Activated CD4-positive, alpha-beta T cell treated with anti-CD3 and anti-CD28 coated beads, Interleukin-2, amount 10 ng/mL, durations not matched to agents 7 days and 5 days (primary cell): ENCODE data around the gene STX11. TPM values are rescaled to one million over a fixed set of nuclear protein-coding genes. Genes with fewer than 3 reads are reported as not detected.
"Not testable (repeated sequence)": the region's sequence is repeated elsewhere in the genome, so short reads cannot be mapped to it uniquely, and the experiment has no call there.

Source experiments
- CTCF ChIA-PET: fragments of 350-600 bp; sonication (Branson Sonifier 250); formaldehyde crosslinking; loops from one replicate; lab custom pipeline; 2021; ENCODE audit warnings: antibody characterized with exemption; lab: Charles Lee
- POLR2A ChIA-PET: fragments of 350-600 bp; sonication (Branson Sonifier 250); formaldehyde crosslinking; loops from one replicate; lab custom pipeline; 2021; ENCODE audit warnings: antibody characterized with exemption; lab: Charles Lee
- DNase-seq: peaks from one replicate; pipeline ENCODE4 v3.0.0-alpha.2; 2020
- H3K27ac Mint-ChIP-seq: one replicate; pipeline ENCODE4 v1.8.0; 2021; ENCODE audit warnings: mild to moderate bottlenecking, moderate library complexity, mixed read lengths
- H3K27me3 Mint-ChIP-seq: one replicate; pipeline ENCODE4 v1.8.0; 2021; ENCODE audit warnings: mixed read lengths
- H3K36me3 Mint-ChIP-seq: one replicate; pipeline ENCODE4 v1.8.0; 2021; ENCODE audit warnings: low read depth, mixed read lengths
- H3K4me1 Mint-ChIP-seq: one replicate; pipeline ENCODE4 v1.8.0; 2021; ENCODE audit warnings: mixed read lengths
- H3K4me3 Mint-ChIP-seq: one replicate; pipeline ENCODE4 v1.8.0; 2021; ENCODE audit warnings: mild to moderate bottlenecking, moderate library complexity, mixed read lengths
- H3K9me3 Mint-ChIP-seq: one replicate; pipeline ENCODE4 v1.8.0; 2021; ENCODE audit warnings: mixed read lengths
- total RNA-seq, 2 experiments: library from RNA; stranded (reverse); gene quantifications; one replicate each; pipeline ENCODE4 v1.2.3, GENCODE V29; 2021

STX11 gene
- total RNA-seq, 2 experiments from 2014 or later, result 13.7 to 14.5 TPM

DNA sequence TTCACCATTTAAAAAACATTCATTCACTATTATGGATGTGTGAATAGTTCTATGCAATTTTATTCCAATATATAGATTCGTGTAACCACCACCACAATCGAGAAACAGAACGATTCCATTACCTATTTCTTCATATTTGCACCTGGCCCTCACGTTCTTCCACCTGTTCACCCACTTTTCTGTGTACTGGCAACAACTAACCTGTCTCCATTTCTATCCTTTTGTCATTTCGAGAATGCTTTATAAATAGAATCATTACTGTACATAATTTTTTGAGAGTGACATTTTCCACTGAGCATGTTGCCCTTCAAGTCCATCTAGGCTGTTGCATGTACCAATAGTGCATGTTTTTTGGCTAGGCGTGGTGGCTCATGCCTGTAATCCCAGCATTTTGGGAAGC, 23.2 kb upstream of the STX11 start:
- Mint-ChIP-seq H3K36me3 (no peaks in the 10 kb centered on the region), H3K27me3 (no peaks in the 10 kb centered on the region), H3K4me3 (no peak overlapping the region), H3K4me1 (peaks cover 14% of the 10 kb centered on the region), H3K27ac (no peak overlapping the region), H3K9me3 (no peaks in the 10 kb centered on the region)
- ChIA-PET POLR2A (no interaction called here), CTCF (interaction anchor here (0.8 to 1.9 kb wide), 3 partner anchors 11 to 539 kb away, joined by 3 to 5 read pairs (median 3); no protein-coding TSS in a partner anchor)
- no peak for DNase-seq

- POLR2A ChIA-PET, result no interaction called here
These were observed 20.8 kb upstream of the STX11 start for GRCh38 chr6:144129469-144129868.

GRCh38 chr6:144131248-144131709, 19.0 kb upstream of the STX11 start:
- Mint-ChIP-seq H3K4me1 (peaks cover 14% of the 10 kb centered on the region), H3K27me3 (no peaks in the 10 kb centered on the region), H3K27ac (no peak overlapping the region), H3K4me3 (no peak overlapping the region), H3K9me3 (no peaks in the 10 kb centered on the region), H3K36me3 (no peaks in the 10 kb centered on the region)
- DNase-seq, result no peak
- ChIA-PET POLR2A (no interaction called here), CTCF (no interaction called here)

More at GRCh38 chr6:144129469-144129868, 20.8 kb upstream of the STX11 start:
- Mint-ChIP-seq H3K4me1 (peaks cover 14% of the 10 kb centered on the region), H3K36me3 (no peaks in the 10 kb centered on the region), H3K27me3 (no peaks in the 10 kb centered on the region), H3K4me3 (no peak overlapping the region), H3K27ac (no peak overlapping the region), H3K9me3 (no peaks in the 10 kb centered on the region)
- CTCF ChIA-PET, result interaction anchor here (0.5 kb wide), 1 partner anchor 607 kb away, joined by 4 read pairs; no protein-coding TSS in a partner anchor
- DNase-seq, result no peak

- H3K4me3 Mint-ChIP-seq, POLR2A ChIA-PET, DNase-seq, H3K9me3 Mint-ChIP-seq, H3K27ac Mint-ChIP-seq, H3K36me3 Mint-ChIP-seq, H3K27me3 Mint-ChIP-seq: not testable (repeated sequence)
- peaks cover 14% of the 10 kb centered on the region for H3K4me1 Mint-ChIP-seq
- CTCF ChIA-PET, result interaction anchor here (0.6 kb wide), 1 partner anchor 247 kb away, joined by 3 read pairs; no protein-coding TSS in a partner anchor
These were observed 18.1 kb upstream of the STX11 start for GRCh38 chr6:144132167-144132690.

DNA sequence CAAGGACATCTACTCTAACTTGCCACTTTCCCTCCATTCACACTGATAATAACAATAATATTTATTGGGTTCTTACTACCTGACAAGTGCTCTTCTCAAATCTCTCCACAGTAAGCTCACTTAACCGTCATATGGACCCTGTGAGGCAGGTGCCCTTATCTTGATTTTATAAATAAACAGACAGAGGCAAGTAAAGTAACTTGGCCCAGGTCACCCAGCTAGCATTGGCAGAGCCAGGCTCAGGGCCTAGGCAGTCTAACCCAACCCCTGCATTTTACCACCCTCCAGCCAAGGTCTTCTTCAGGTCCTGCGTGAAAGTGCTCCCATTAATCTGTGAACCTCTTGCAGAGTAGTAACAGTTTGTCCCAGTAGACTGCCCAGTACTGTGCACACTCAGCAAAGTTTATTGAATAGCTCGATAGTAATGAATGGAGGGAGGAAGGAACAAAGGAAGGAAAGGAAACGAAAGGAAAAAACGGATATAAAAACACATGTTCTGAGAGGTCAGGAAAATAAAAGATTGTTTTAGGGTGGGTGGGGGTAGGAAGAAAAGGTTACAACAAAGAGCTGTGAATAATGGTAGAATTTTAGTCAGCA, 17.0 kb upstream of the STX11 start:
- Mint-ChIP-seq H3K4me3 (no peak overlapping the region), H3K27me3 (peaks cover 2% of the 10 kb centered on the region), H3K36me3 (no peaks in the 10 kb centered on the region), H3K27ac (no peak overlapping the region), H3K4me1 (peaks cover 14% of the 10 kb centered on the region), H3K9me3 (no peaks in the 10 kb centered on the region)
- DNase-seq, result no peak
- POLR2A ChIA-PET, result no interaction called here
- CTCF ChIA-PET, result no interaction called here

- no peaks in the 10 kb centered on the region for H3K36me3 Mint-ChIP-seq
- H3K4me1 Mint-ChIP-seq, result peaks cover 14% of the 10 kb centered on the region
- H3K4me3 Mint-ChIP-seq, result no peak overlapping the region
- CTCF ChIA-PET, result no interaction called here
- POLR2A ChIA-PET, result no interaction called here
- H3K27ac Mint-ChIP-seq, result no peak overlapping the region
- no peak for DNase-seq
- no peaks in the 10 kb centered on the region for H3K9me3 Mint-ChIP-seq
- peaks cover 2% of the 10 kb centered on the region for H3K27me3 Mint-ChIP-seq
These were observed 16.1 kb upstream of the STX11 start for GRCh38 chr6:144134176-144134575.

GRCh38 chr6:144134737-144135136, 15.6 kb upstream of the STX11 start:
- DNase-seq, result no peak
- Mint-ChIP-seq H3K4me3 (no peak overlapping the region), H3K27me3 (peaks cover 2% of the 10 kb centered on the region), H3K4me1 (peaks cover 14% of the 10 kb centered on the region), H3K9me3 (no peaks in the 10 kb centered on the region), H3K27ac (no peak overlapping the region), H3K36me3 (no peaks in the 10 kb centered on the region)
- POLR2A ChIA-PET, result no interaction called here
- CTCF ChIA-PET, result no interaction called here

- Mint-ChIP-seq H3K36me3 (no peaks in the 10 kb centered on the region), H3K4me3 (no peak overlapping the region), H3K27me3 (peaks cover 2% of the 10 kb centered on the region), H3K4me1 (no peaks in the 10 kb centered on the region), H3K9me3 (no peaks in the 10 kb centered on the region), H3K27ac (no peak overlapping the region)
- POLR2A ChIA-PET, result no interaction called here
- DNase-seq, result no peak
- CTCF ChIA-PET, result interaction anchor here (0.6 kb wide), 1 partner anchor 85 kb away, joined by 3 read pairs; no protein-coding TSS in a partner anchor
These were observed 11.8 kb upstream of the STX11 start for GRCh38 chr6:144138542-144138941.

DNA sequence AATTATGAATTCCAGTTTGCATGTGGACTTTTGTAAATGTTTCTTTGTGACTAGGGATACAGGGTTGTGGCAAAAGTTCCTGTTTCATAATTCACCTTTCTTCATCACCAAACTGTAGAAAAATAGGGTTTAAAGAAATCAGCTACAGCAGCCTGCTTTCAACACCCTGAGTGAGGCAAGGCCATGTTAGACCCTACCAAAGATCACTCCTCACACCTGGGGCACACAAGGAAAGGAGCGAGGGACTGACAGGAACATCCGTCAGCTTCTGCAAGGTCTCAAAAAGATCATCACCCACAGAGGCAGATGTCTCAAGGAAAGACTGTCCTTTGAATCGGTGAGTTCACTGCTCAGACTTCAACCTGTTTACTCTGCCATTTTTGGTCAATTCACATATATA, 10.5 kb upstream of the STX11 start:
- H3K9me3 Mint-ChIP-seq, result no peaks in the 10 kb centered on the region
- POLR2A ChIA-PET, result no interaction called here
- H3K27me3 Mint-ChIP-seq, result peaks cover 2% of the 10 kb centered on the region
- no peak overlapping the region for H3K4me3 Mint-ChIP-seq
- no peaks in the 10 kb centered on the region for H3K4me1 Mint-ChIP-seq
- H3K36me3 Mint-ChIP-seq, result no peaks in the 10 kb centered on the region
- DNase-seq, result no peak
- CTCF ChIA-PET, result no interaction called here
- H3K27ac Mint-ChIP-seq, result no peak overlapping the region

DNA sequence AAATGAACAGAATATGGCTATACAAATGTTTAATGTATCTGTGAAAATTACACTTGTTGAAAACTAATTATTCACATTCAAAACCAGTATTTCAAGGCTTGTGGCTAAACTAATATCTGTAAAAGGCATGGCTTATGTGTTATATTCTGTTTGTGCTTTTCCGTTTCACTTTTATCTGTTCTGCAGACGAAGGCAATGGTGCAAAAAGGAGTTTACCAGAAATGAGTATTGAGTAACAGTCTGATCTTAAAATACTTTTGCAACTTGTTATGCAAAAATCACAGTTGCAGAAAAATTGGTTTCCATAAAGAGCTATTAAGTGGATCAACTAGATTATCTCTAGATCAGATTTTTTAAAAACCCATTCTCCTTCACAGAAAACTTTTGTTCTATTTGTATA, 9.4 kb upstream of the STX11 start:
- Mint-ChIP-seq H3K9me3 (no peaks in the 10 kb centered on the region), H3K27ac (no peak overlapping the region), H3K4me1 (no peaks in the 10 kb centered on the region), H3K27me3 (peaks cover 2% of the 10 kb centered on the region), H3K36me3 (no peaks in the 10 kb centered on the region), H3K4me3 (no peak overlapping the region)
- no peak for DNase-seq
- POLR2A ChIA-PET, result no interaction called here
- CTCF ChIA-PET, result no interaction called here

DNA sequence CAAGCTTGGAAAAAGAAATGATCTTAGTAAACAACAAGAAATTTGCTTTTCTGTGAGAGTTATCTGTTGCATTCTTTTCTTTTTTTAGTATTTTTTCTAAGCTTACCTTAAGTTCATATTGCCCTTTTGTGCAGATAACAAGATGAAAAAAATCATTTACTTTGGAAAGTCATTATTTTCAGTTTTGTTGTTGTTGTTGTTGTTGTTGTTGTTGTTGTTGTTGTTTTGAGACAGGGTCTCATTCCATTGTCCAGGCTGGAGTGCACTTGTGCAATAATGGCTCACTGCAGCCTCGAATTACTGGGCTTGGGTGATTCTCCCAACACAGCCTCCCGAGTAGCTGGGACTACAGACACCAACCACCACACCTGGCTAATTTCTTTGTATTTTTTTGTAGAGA, 8.8 kb upstream of the STX11 start:
- Mint-ChIP-seq H3K36me3 (no peaks in the 10 kb centered on the region), H3K4me1 (no peaks in the 10 kb centered on the region), H3K27ac (no peak overlapping the region), H3K4me3 (no peak overlapping the region), H3K9me3 (no peaks in the 10 kb centered on the region), H3K27me3 (peaks cover 2% of the 10 kb centered on the region)
- no peak for DNase-seq
- ChIA-PET POLR2A (no interaction called here), CTCF (no interaction called here)

DNA sequence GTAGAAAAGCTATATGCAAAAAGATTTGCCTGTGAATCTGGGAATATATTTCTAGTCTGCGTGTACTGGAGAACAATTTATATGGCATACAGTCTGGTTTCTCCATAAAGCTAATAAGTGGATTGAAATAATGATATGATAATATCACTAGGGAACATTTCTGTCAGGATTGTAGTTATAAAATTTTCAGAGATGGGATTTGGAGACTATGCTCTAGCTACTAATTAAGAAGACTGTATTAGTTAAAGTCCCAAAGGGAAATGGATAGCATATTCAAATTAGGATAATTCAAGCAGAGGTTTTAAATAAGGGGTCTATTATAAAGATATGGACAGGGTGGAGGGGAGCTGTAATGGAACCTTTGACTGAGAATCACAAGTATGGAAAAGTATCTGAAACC, 7.2 kb upstream of the STX11 start:
- Mint-ChIP-seq H3K4me3 (no peak overlapping the region), H3K27me3 (no peaks in the 10 kb centered on the region), H3K9me3 (no peaks in the 10 kb centered on the region), H3K4me1 (peaks cover 3% of the 10 kb centered on the region), H3K27ac (no peak overlapping the region), H3K36me3 (no peaks in the 10 kb centered on the region)
- no peak for DNase-seq
- POLR2A ChIA-PET, result no interaction called here
- CTCF ChIA-PET, result interaction anchor here (1.7 kb wide), 1 partner anchor 13 kb away, joined by 4 read pairs; no protein-coding TSS in a partner anchor

- peaks cover 3% of the 10 kb centered on the region for H3K4me1 Mint-ChIP-seq
- H3K36me3 Mint-ChIP-seq, result no peaks in the 10 kb centered on the region
- no peak for DNase-seq
- H3K9me3 Mint-ChIP-seq, result no peaks in the 10 kb centered on the region
- no peak overlapping the region for H3K4me3 Mint-ChIP-seq
- CTCF ChIA-PET, result interaction anchor here (1.7 kb wide), 1 partner anchor 13 kb away, joined by 4 read pairs; no protein-coding TSS in a partner anchor
- no peak overlapping the region for H3K27ac Mint-ChIP-seq
- no peaks in the 10 kb centered on the region for H3K27me3 Mint-ChIP-seq
- POLR2A ChIA-PET, result no interaction called here
These were observed 6.4 kb upstream of the STX11 start for GRCh38 chr6:144143878-144144277.
